Vagina (tissue), 2 donors: ENCODE results near the gene NSUN4.

Experiments
- CTCF ChIP-seq, 3 experiments: fragments of 450-650 bp in 2 of 3; fragments of 200-600 bp in 1 of 3; sonication (generic) in 1 of 3; IDR thresholded peaks; one replicate each; pipeline ENCODE4 v1.5.1; 2017 to 2019; ENCODE audit warnings: antibody characterized with exemption in 3 of 3, mild to moderate bottlenecking in 2 of 3, moderate library complexity in 2 of 3
- POLR2A ChIP-seq, 2 donors: fragments of 450-650 bp; IDR thresholded peaks; one replicate each; pipeline ENCODE4 v1.6.1; 2017; ENCODE audit warnings: antibody characterized with exemption in 2 of 2, mild to moderate bottlenecking in 2 of 2, moderate library complexity in 2 of 2
- POLR2AphosphoS5 ChIP-seq, 2 donors: sonication (generic); formaldehyde crosslinking; IDR thresholded peaks; one replicate each; pipeline ENCODE4 v1.9.0; 2017; ENCODE audit warnings: antibody characterized with exemption in 2 of 2, mild to moderate bottlenecking in 2 of 2, low read depth in 1 of 2; ENCODE audit not compliant: insufficient read depth in 1 of 2

DNA sequence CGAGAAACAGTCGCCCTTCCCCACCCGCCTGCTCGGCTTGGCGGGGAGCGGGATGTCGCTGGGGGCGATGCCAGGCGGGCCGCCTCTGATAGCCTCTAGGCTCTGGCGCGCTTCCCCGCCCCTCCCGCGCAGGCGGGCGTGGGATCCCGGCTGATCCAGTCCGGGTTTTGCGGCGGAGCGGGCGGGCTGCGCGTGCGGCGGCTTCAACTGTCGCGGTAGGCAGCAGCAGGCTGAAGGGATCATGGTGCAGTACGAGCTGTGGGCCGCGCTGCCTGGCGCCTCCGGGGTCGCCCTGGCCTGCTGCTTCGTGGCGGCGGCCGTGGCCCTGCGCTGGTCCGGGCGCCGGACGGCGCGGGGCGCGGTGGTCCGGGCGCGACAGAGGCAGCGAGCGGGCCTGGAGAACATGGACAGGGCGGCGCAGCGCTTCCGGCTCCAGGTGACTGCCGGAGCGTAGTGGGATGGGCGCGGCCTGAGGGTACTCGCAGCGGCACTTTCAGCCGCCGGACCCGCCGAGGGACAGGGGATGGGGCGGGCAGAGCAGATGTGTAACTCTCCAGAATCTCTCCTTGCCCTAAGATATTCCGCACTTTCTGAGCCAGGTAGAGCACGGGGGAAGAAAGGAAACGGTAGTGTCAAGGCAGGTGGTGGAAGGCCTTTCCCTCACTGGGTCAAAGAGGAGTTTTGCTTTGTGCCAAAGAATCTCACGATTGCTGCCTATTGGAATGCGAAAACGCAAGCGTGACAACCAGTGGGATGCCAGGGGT is 53.7 kb downstream of the NSUN4 start, which contains the start of gene FAAH:
- no peak for TF ChIP-seq POLR2AphosphoS5 (IDR thresholded peaks at IDR 0.05; ENCODE audit: insufficient read depth in 1 of 2, low read depth in 1 of 2)
- no peak for TF ChIP-seq POLR2A (IDR thresholded peaks at IDR 0.05)
- TF ChIP-seq CTCF (IDR thresholded peaks at IDR 0.05) = no peak
